Esophagus muscularis mucosa (tissue), 4 donors: Measurements from ENCODE around the gene CDKN2C.

Source experiments
- EP300 ChIP-seq: sonication (generic); formaldehyde crosslinking; IDR thresholded peaks from one replicate; pipeline ENCODE4 v1.6.1; 2017; ENCODE audit warnings: antibody characterized with exemption
- POLR2A ChIP-seq: fragments of 450-650 bp; IDR thresholded peaks from one replicate; pipeline ENCODE4 v1.6.1; 2017; ENCODE audit warnings: antibody characterized with exemption, moderate library complexity, mild to moderate bottlenecking, low read depth
- POLR2AphosphoS5 ChIP-seq, 2 donors: sonication (generic); formaldehyde crosslinking; IDR thresholded peaks; one replicate each; pipeline ENCODE4 v1.6.1; 2017; ENCODE audit warnings: antibody characterized with exemption in 2 of 2
- TF ChIP-seq, protein P1 (sequence below), 3 experiments: fragments of 200-600 bp in 2 of 3; fragments of 450-650 bp in 1 of 3; sonication (generic) in 2 of 3; IDR thresholded peaks; one replicate each; pipeline ENCODE4 v1.5.1; 2017 to 2019; ENCODE audit warnings: antibody characterized with exemption in 3 of 3, mild to moderate bottlenecking in 2 of 3, moderate library complexity in 1 of 3

DNA sequence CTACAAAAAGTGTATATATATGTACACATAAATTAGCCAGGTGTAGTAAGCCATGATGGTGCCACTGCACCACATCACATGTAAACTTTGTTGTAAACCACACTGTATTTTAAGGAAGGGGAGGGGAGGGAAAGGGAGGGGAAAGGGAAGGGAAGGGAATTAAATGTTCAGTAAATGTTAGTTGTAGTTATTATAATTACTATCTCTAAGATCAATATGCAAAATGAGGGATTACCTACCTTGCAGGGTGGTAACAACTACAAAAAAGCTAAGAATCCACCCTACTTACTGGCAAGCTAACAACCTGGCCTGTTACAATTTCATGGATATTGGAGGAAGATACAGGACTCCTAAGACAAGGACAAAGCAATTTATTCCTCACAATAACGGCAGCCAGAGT is 27.7 kb upstream of the CDKN2C start:
- TF ChIP-seq POLR2A (no peak), EP300 (no peak), POLR2AphosphoS5 (IDR thresholded peaks at IDR 0.05) (no peak)
- TF ChIP-seq, protein P1, sequence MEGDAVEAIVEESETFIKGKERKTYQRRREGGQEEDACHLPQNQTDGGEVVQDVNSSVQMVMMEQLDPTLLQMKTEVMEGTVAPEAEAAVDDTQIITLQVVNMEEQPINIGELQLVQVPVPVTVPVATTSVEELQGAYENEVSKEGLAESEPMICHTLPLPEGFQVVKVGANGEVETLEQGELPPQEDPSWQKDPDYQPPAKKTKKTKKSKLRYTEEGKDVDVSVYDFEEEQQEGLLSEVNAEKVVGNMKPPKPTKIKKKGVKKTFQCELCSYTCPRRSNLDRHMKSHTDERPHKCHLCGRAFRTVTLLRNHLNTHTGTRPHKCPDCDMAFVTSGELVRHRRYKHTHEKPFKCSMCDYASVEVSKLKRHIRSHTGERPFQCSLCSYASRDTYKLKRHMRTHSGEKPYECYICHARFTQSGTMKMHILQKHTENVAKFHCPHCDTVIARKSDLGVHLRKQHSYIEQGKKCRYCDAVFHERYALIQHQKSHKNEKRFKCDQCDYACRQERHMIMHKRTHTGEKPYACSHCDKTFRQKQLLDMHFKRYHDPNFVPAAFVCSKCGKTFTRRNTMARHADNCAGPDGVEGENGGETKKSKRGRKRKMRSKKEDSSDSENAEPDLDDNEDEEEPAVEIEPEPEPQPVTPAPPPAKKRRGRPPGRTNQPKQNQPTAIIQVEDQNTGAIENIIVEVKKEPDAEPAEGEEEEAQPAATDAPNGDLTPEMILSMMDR (IDR thresholded peaks at IDR 0.05), result no peak
